ENCODE measurements around the gene TBC1D2.

DNA sequence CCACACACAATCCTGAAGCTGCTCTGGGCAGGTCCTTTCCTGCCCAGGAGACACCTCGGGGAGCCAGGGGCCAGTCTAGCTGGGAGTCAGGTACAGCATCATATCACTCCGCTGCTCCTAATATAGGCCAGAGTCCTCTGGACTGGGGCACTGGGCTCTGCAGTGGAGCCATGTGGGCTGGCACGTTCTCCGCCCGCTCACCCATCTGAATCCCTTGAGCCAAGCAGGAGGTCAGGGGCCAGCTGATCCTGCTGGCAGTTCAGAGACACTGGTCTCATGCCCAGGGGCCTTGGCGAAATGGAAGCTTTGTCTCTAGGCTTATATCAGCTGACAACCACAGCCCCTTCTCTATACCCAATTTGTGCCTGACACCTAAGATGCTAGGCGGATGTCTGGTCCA lies 53.7 kb downstream of the TBC1D2 start:
- TF ChIP-seq, protein P1, sequence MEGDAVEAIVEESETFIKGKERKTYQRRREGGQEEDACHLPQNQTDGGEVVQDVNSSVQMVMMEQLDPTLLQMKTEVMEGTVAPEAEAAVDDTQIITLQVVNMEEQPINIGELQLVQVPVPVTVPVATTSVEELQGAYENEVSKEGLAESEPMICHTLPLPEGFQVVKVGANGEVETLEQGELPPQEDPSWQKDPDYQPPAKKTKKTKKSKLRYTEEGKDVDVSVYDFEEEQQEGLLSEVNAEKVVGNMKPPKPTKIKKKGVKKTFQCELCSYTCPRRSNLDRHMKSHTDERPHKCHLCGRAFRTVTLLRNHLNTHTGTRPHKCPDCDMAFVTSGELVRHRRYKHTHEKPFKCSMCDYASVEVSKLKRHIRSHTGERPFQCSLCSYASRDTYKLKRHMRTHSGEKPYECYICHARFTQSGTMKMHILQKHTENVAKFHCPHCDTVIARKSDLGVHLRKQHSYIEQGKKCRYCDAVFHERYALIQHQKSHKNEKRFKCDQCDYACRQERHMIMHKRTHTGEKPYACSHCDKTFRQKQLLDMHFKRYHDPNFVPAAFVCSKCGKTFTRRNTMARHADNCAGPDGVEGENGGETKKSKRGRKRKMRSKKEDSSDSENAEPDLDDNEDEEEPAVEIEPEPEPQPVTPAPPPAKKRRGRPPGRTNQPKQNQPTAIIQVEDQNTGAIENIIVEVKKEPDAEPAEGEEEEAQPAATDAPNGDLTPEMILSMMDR (conservative IDR thresholded peaks at IDR 0.05 in 1 of 2, IDR thresholded peaks at IDR 0.05 in 1 of 2; ENCODE audit: low read depth in 1 of 2, low read length in 2 of 2) = no peak
- TF ChIP-seq EZH2 (IDR thresholded peaks at IDR 0.05; ENCODE audit: low read length, missing control alignments) = no peak

Measured in fibroblast of lung (primary cell).